DND-41 (cell line): Measurements from ENCODE around the gene AP3D1.

ENCODE experiments used
- CTCF ChIP-seq: IDR thresholded peaks from 2 replicates; pipeline ENCODE4 v1.5.1; 2012; ENCODE audit warnings: borderline replicate concordance, low read length, moderate library complexity, mild to moderate bottlenecking; ENCODE audit not compliant: poor library complexity, severe bottlenecking; ENCODE audit errors: extremely low read depth
- EZH2 ChIP-seq: IDR thresholded peaks from 3 replicates; pipeline ENCODE4 v1.6.1; 2012; ENCODE audit warnings: borderline replicate concordance, low read depth, mild to moderate bottlenecking, moderate library complexity, low read length, inconsistent platforms; ENCODE audit not compliant: severe bottlenecking

- TF ChIP-seq CTCF (no peak), EZH2 (no peak)
Measured at GRCh38 chr19:2189880-2190279, 38.5 kb upstream of the AP3D1 start.
